GM19372 (cell line): Measurements from ENCODE around the gene EBPL.
"Not testable (repeated sequence)": the region's sequence is repeated elsewhere in the genome, so short reads cannot be mapped to it uniquely, and the experiment has no call there.

ENCODE experiments used
- ATAC-seq: cut with Tn5 transposase; IDR thresholded peaks from one replicate; pipeline ENCODE4 v1.9.1; 2021; ENCODE audit warnings: mild to moderate bottlenecking, low read depth, moderate library complexity; ENCODE audit not compliant: unreplicated experiment

Gene EBPL

GRCh38 chr13:49690995-49691784, at the start of gene EBPL:
EBPL (minus strand) TSS chr13:49691486; CDS start chr13:49691424, 62 bp downstream.
- peak; percentile 97 for ATAC-seq

DNA sequence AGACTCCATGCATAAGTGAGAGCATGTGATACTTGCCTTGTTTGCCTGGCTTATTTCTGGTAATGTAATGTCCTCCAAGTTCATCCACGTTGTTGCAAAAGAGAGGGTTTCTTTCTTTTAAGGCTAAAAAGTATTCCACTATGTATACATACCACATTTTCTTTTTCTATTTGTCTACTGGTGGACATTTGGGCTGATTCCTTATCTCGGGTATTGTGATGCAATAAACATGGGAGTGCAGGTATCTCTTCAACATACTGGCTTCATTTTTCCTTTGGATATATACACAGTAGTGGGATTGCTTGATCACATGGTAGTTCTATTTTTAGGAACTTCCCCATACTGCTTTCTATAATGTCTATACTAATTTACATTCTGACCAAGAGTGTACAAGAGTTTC, 49.6 kb upstream of the EBPL start:
- no peak for ATAC-seq

DNA sequence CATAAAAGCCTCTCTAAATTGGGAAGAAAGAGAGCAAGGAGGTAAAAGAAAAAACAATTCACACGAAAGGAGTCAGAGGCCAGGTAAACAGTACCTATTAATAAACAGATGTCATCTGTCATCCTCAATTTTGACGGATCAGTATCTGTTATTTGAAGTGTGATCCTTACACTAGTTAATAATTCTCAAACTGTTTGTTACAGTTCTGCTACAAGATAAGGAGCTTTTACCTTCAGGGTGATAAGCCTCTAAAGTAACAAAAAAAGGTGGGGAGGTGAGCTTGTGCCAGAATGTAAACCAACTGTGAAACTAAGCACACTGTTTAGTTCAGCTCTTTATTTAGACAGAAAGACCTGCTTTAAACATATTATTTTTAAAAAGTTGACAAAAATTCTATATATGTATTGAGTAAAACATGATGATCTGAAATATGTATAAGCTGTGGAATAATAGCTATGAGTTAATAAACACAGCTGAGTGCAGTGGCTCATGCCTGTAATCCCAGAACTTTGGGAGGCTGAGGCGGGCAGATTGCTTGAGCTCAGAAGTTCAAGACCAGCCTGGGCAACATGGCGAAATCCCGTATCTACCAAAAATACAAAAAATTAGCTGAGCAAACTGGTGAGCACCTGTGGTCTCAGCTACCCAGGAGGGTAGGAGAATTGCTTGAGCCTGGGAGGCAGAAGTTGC, 48.4 kb upstream of the EBPL start:
- no peak for ATAC-seq

DNA sequence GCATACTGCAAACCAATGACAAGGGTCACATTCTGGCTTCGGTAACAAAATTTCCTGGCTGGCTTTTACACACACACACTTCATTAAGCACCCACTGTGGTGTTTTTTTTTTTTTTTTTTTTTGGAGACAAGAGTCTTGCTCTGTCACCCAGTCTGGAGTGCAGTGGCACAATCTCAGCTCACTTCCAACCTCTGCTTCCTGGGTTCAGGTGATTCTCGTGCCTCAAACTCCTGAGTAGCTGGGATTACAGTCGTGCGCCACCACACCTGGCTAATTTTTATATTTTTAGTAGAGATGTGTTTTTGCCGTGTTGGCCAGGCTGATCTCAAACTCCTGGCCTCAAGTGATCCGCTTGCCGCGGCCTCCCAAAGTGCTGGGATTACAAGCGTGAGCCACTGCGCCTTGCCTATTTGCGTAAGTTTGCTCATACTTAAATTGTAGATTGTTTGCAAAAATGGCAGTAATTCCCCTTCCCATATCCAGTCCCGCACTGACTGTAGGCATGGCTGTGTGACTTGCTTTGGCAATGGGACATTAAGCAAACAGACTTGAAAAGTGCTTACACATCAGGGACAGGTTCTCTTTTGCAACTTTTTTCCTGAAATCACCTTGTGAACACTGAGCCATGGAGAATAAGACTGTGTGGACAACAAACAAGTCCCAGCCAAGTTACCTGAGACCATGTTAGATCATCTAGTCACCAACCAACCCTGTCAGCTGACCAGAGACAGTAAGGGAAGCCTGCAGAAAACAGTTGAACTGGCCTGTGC, 42.1 kb upstream of the EBPL start:
- ATAC-seq = no peak

DNA sequence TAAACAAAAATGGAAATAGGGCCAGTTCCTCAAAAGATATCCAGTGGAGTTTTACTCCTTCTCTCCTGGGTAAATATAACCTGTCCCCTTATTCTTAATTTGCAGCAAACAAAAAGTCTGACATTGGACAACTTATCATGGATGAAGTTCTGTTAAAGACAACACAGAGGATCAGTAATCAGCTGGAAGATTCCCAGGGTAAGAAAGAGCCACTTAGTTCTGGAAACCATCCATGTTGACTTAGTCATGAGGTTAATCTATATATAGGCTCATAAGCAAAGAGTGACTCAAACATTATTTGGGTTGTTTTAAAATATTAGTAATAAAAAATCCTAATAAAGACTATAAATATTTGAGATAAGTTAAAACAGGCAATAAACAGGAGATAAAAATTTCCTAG, 40.5 kb upstream of the EBPL start:
- ATAC-seq = no peak

DNA sequence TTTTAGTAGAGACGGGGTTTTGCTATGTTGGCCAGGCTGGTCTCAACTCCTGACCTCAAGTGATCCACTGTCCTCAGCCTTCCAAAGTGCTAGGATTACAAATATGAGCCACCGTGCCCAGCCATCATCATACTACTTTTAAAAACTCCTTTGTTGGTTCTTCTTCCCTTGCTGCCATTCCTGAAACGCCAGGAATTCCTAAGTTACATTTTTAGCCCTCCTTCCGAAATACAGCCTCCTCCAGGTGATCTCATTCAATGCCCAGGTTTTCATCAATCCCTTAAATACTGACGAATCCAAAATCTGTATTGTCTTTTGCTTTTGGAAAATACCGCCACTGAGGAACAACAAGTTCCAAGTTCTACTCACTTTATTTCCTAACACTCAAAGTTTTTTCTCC, 25.3 kb upstream of the EBPL start:
- no peak for ATAC-seq

DNA sequence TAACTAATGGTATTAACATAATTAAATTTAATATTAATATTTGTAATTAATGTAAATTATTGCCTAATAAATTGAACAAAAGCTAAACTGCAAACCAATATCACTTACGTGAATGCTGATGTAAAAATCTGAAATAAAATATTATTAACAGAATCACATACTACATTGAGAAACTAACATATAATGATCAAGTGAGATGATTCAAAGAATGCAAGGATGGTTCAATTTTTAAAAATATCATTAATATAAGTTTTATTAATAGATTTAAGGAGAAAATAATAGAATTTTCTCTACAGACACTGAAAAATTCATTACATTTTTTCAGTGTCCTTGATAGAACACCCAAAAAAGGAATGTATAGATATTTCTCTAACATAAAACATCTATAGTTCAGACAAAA, 23.5 kb upstream of the EBPL start:
- ATAC-seq = no peak

- ATAC-seq = no peak
Measured at GRCh38 chr13:49711218-49711863, 20.1 kb upstream of the EBPL start.

- not testable (repeated sequence) for ATAC-seq
Measured at GRCh38 chr13:49704264-49704663, 13.0 kb upstream of the EBPL start.

DNA sequence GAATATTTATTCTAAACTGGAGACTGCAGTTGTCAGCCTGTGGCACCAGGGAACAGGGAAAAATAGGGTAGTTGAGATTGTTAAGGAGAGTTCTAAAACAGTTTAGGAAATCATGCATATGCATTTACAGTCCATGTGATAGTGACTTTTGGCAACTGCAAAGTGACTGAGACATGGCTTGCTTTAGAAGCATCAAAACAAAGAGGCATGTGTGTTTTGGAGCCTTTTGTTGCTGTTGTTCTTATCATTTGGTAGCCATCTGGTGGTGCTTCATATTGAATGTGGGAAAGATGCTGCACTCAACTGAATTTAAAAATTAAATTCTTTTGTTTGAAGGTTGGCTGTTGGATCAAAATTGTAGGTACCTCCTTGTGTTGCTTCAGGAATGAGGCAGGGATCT, 10.2 kb upstream of the EBPL start:
- ATAC-seq = no peak

GRCh38 chr13:49697468-49697867, 6.2 kb upstream of the EBPL start:
- no peak for ATAC-seq

GRCh38 chr13:49694446-49694845, 3.2 kb upstream of the EBPL start:
- no peak for ATAC-seq

DNA sequence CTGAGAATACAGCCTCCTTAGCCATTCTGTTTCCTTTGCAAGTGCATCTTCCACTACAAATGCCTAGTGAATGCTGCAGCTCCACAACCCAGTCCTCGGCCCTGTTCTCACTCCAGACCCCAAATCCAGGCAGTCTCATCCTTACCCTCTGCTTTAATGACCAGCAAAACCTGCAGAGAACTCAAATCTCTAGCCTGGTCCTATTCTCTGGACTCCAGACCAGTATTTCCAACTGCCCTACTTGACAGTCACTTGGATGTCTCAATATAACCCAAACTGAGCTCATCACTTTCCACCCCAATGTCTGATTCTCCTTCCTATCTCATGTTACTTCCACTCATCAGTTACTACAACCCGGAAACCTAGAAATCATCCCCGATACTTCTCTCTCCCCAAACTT, 2.6 kb upstream of the EBPL start:
- no peak for ATAC-seq

GRCh38 chr13:49693191-49693733, 2.0 kb upstream of the EBPL start:
- no peak for ATAC-seq

DNA sequence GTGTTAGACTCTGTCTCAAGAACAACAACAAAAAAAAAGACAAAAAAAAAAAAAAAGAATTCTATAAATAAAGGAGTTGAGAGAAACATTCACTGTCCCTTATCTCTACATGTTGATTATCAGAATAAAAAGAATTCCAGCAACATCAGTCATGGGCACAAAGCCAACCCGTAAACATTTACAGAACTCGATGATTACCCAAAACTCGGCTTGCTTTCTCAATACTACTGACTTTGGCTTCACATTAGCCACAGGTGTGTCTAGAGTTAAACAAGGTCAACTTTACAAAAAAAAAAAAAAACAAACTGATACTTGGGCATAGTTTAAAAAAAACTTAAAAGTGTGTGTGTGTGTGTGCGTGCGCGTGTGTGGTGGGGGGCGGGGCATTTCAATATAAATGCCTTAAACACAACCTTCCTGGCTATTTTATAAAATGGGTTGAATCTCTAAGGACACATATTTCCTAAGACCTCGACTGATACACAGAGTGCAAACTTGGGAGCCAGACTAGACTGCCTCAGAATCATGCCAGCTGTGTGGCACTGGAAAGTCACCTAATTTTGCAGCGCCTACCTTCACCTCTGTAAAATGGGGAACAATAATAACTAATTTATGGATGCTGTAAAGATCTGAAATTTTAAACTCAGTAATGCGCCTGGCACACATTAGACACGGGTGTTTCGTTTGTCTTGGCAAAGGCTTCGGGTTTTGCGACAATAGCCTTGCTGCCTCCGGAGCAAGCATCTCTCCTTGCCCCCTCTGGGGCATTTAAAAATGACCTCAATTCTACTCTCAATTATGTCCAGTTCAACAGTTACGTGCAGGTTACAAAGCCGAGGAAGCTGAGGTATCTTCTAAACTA, 922 bp downstream of the EBPL start:
- peak; percentile 26 for ATAC-seq

DNA sequence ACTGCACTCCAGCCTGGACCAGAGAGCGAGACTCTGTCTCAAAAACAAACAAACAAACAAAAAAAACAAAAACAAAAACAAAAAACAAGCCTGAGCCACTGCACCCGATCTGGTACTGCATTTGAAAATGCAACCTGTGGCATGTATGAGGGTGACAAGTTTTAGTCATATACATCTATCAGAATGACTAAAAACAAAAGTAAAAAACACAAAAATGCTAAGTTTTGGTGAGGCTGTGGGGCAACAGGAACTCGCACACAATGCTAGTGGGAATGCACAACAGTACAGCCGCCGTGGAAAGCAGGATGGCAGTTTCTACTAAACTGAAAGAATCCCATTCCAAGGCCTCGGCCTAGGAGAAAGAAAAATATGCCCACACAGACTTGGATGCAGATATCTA, 7.8 kb downstream of the EBPL start:
- no peak for ATAC-seq

DNA sequence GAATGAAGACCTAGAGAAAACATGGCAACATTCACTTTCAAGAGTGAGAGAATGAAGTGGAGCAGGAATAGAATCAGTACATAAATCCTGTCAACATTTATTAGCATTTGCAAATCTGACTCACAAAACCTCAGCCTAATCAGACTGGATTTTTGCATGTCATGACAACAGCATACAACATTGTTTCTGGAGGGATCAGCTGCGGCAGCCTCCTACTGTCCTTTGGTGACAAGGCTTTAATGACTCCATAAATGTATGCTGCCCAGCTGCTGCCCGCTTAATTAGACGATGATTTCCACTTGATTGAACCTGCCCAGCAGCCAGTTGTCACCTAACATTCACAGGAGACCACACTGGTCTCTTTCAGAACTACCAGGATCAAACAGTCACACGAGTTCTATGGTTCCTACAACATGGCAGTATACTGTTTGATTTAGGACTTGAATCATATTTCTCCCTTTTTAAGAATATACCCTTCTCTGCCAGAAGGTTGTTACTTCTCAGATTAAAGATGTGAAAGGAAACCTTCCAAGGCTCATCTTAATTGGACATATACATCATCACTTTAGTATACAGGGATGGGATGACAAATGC, 9.3 kb downstream of the EBPL start:
- ATAC-seq = no peak

GRCh38 chr13:49679246-49679645, 12.0 kb downstream of the EBPL start:
- ATAC-seq = no peak

DNA sequence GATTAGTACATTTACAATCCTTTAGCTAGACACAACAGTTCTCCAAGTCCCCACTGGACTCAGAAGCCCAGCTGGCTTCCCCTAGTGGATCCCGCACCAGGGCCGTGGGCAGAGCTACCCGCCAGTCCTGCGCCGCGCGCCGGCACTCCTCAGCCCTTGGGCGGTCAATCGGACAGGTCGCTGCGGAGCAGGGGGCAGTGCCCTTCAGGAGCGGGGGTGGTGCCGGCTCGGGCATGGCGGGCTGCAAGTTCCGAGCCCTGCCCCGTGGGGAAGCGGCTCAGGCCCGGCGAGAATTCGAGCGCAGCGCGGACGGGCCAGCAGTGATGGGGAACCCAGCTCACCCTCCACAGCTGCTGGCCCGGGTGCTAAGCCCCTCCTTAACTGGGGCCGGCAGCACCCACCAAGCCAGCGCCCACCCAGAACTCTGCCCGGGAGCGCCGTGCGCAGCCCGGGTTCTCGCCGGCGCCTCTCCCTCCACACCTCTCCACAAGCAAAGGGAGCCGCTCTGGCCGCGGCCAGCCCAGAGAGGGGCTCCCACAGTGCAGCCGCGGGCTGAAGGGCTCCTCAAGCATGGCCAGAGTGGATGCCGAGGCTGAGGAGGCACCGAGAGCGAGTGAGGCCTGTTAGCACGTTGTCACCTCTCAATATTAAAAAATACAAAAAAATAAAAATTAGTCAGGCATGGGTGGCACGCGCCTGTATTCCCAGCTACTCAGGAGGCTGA, 12.9 kb downstream of the EBPL start:
- no peak for ATAC-seq
